IMR-90 (cell line): ENCODE measurements around the gene EMILIN2. TPM values are rescaled to one million over a fixed set of nuclear protein-coding genes. Genes with fewer than 3 reads are reported as not detected.

Experiments
- ATAC-seq: fragments of 200-7000 bp; cut with Tn5 transposase; 2 replicates; pipeline ENCODE4 v1.9.1; 2020; ENCODE audit warnings: low read depth, mild to moderate bottlenecking, moderate library complexity
- BruUV-seq: library from RNA; stranded (reverse); fragments of 400-500 nt; replicated peaks from 2 replicates; lab custom pipeline; 2021; lab: Mats Ljungman, UMichigan
- CTCF ChIA-PET: fragments of 300-600 bp; formaldehyde crosslinking; extraction: SDS; loops from one replicate; lab custom pipeline; 2021; ENCODE audit warnings: antibody characterized with exemption; lab: Yijun Ruan, JAX
- POLR2A ChIA-PET: fragments of 300-600 bp; sonication (Branson Sonifier 250); formaldehyde crosslinking; loops from one replicate; lab custom pipeline; 2022; ENCODE audit warnings: antibody characterized with exemption; ENCODE audit not compliant: unreplicated experiment; lab: Charles Lee
- DNase-seq: peaks from one replicate; pipeline ENCODE4 v3.0.0; 2013
- H2AFZ ChIP-seq: replicated peaks from 2 replicates; pipeline ENCODE3; 2013; ENCODE audit warnings: low read length, mild to moderate bottlenecking; ENCODE audit not compliant: poor library complexity
- H2AK5ac ChIP-seq: 2 replicates; pipeline ENCODE4 v1.6.1; 2013; ENCODE audit warnings: low read depth, low read length, inconsistent platforms
- H2AK9ac ChIP-seq: replicated peaks from 2 replicates; pipeline ENCODE3; 2013; ENCODE audit warnings: mild to moderate bottlenecking, low read depth, low read length, moderate library complexity; ENCODE audit not compliant: poor library complexity
- H2BK120ac ChIP-seq: 2 replicates; pipeline ENCODE4 v1.6.1; 2013; ENCODE audit warnings: low read depth, low read length, inconsistent platforms
- H2BK15ac ChIP-seq: 3 replicates; pipeline ENCODE4 v1.6.1; 2013; ENCODE audit warnings: low read depth, low read length, inconsistent platforms
- H2BK20ac ChIP-seq: 2 replicates; pipeline ENCODE4 v1.6.1; 2013; ENCODE audit warnings: low read depth, mild to moderate bottlenecking, inconsistent platforms, low read length, moderate library complexity
- H2BK5ac ChIP-seq: 2 replicates; pipeline ENCODE4 v1.6.1; 2013; ENCODE audit warnings: mild to moderate bottlenecking, low read depth, low read length, inconsistent platforms; ENCODE audit not compliant: poor library complexity, severe bottlenecking
- H3K14ac ChIP-seq: replicated peaks from 2 replicates; pipeline ENCODE4 v1.6.1; 2013; ENCODE audit warnings: low read depth, low read length, inconsistent platforms
- H3K18ac ChIP-seq: 2 replicates; pipeline ENCODE4 v1.6.1; 2013; ENCODE audit warnings: low read depth, low read length, control low read depth
- H3K23ac ChIP-seq: 2 replicates; pipeline ENCODE4 v1.6.1; 2013; ENCODE audit warnings: low read depth, low read length, inconsistent platforms
- H3K27ac ChIP-seq: 2 replicates; pipeline ENCODE4 v1.5.1; 2013; ENCODE audit warnings: mild to moderate bottlenecking, control low read depth, low read length; ENCODE audit not compliant: insufficient read depth
- H3K27me3 ChIP-seq: 2 replicates; pipeline ENCODE4 v1.6.1; 2013; ENCODE audit warnings: low read length; ENCODE audit not compliant: control insufficient read depth, insufficient read depth
- H3K36me3 ChIP-seq: 2 replicates; pipeline ENCODE4 v1.6.1; 2013; ENCODE audit warnings: low read length, mixed read lengths; ENCODE audit not compliant: control insufficient read depth, insufficient read depth
- H3K4ac ChIP-seq: 2 replicates; pipeline ENCODE4 v1.6.1; 2013; ENCODE audit warnings: low read depth, low read length, inconsistent platforms
- H3K4me1 ChIP-seq: 2 replicates; pipeline ENCODE4 v1.6.1; 2013; ENCODE audit warnings: low read length, mixed read lengths; ENCODE audit not compliant: control insufficient read depth, insufficient read depth
- H3K4me2 ChIP-seq: 2 replicates; pipeline ENCODE4 v1.6.1; 2013; ENCODE audit warnings: low read depth, mild to moderate bottlenecking, control low read depth, low read length, moderate library complexity
- H3K4me3 ChIP-seq: 2 replicates; pipeline ENCODE4 v1.5.1; 2013; ENCODE audit warnings: low read depth, mild to moderate bottlenecking, control low read depth, low read length, moderate library complexity; ENCODE audit not compliant: insufficient read depth
- H3K56ac ChIP-seq: 2 replicates; pipeline ENCODE4 v1.6.1; 2013; ENCODE audit warnings: low read length, inconsistent platforms; ENCODE audit not compliant: insufficient read depth; ENCODE audit errors: extremely low read depth
- H3K79me1 ChIP-seq, 2 experiments: 2 replicates each; pipeline ENCODE4 v1.6.1; 2013; ENCODE audit warnings: low read length in 2 of 2, inconsistent platforms in 1 of 2, low read depth in 1 of 2
- H3K9ac ChIP-seq: 2 replicates; pipeline ENCODE4 v1.6.1; 2013; ENCODE audit warnings: low read depth, low read length, control low read depth
- H3K9me1 ChIP-seq: 2 replicates; pipeline ENCODE4 v1.6.1; 2013; ENCODE audit warnings: low read length, inconsistent platforms; ENCODE audit not compliant: insufficient read depth
- H3K9me3 ChIP-seq: 2 replicates; pipeline ENCODE4 v1.6.1; 2013; ENCODE audit warnings: low read length; ENCODE audit not compliant: control insufficient read depth, insufficient read depth
- H4K20me1 ChIP-seq: 2 replicates; pipeline ENCODE4 v1.6.1; 2013; ENCODE audit warnings: low read length, inconsistent platforms; ENCODE audit not compliant: insufficient read depth
- H4K5ac ChIP-seq: 2 replicates; pipeline ENCODE4 v1.6.1; 2013; ENCODE audit warnings: mild to moderate bottlenecking, low read depth, low read length, control low read depth
- H4K8ac ChIP-seq, 2 experiments: 2 replicates each; pipeline ENCODE4 v1.6.1; 2013; ENCODE audit warnings: low read depth in 2 of 2, low read length in 2 of 2, control low read depth in 1 of 2, inconsistent platforms in 1 of 2
- H4K91ac ChIP-seq: 2 replicates; pipeline ENCODE4 v1.6.1; 2013; ENCODE audit warnings: low read depth, low read length, inconsistent platforms; ENCODE audit not compliant: insufficient read depth
- SMC3 ChIP-seq: fragments of 150-350 bp; IDR thresholded peaks from 2 replicates; pipeline ENCODE4 v1.6.1; 2016; ENCODE audit warnings: low read depth, mild to moderate bottlenecking, antibody characterized with exemption, low read length, moderate library complexity
- WGBS, 2 experiments: methylation state at CpG; one replicate each; pipeline versions ENCODE4 v1.1.5 to v1.1.7; 2013; ENCODE audit warnings: missing lambda C conversion rate in 2 of 2; ENCODE audit not compliant: insufficient read length in 1 of 2; ENCODE audit errors: extremely low coverage in 2 of 2; 5-methylcytosine and 5-hydroxymethylcytosine counted together
- dilution Hi-C: fragments of 300-500 bp; cut with HindIII; formaldehyde crosslinking; loops from one replicate; pipeline ENCODE4 v1.14.3; 2018; ENCODE audit warnings: low sequenced_read_pairs; ENCODE audit not compliant: unreplicated experiment
- in situ Hi-C: fragments of 300-500 bp; cut with MboI; formaldehyde crosslinking; loops from 3 replicates; pipeline ENCODE4 v1.14.3; 2019; ENCODE audit warnings: low sequenced_read_pairs, inconsistent platforms, mixed read lengths
- intact Hi-C: fragments of 100-400 bp; cut with micrococcal nuclease; formaldehyde crosslinking; loops from 2 replicates; pipeline ENCODE4 v1.10.0; 2022
- polyA plus RNA-seq, 3 experiments: library from polyadenylated mRNA; depleted of rRNA; stranded (reverse); fragments of >200 nt; gene quantifications; 2 replicates each; pipeline ENCODE4 v1.2.3, GENCODE V29; 2012; ENCODE audit warnings: low replicate concordance in 1 of 3
- total RNA-seq: library from RNA; depleted of rRNA; stranded (reverse); fragments of >200 nt; gene quantifications from 2 replicates; pipeline ENCODE4 v1.2.3, GENCODE V29; 2012

The EMILIN2 gene
- total and polyA plus RNA-seq, 2 of the 4 experiments (the other 2 are of a cell fraction): under 0.01 to 0.14 TPM

DNA sequence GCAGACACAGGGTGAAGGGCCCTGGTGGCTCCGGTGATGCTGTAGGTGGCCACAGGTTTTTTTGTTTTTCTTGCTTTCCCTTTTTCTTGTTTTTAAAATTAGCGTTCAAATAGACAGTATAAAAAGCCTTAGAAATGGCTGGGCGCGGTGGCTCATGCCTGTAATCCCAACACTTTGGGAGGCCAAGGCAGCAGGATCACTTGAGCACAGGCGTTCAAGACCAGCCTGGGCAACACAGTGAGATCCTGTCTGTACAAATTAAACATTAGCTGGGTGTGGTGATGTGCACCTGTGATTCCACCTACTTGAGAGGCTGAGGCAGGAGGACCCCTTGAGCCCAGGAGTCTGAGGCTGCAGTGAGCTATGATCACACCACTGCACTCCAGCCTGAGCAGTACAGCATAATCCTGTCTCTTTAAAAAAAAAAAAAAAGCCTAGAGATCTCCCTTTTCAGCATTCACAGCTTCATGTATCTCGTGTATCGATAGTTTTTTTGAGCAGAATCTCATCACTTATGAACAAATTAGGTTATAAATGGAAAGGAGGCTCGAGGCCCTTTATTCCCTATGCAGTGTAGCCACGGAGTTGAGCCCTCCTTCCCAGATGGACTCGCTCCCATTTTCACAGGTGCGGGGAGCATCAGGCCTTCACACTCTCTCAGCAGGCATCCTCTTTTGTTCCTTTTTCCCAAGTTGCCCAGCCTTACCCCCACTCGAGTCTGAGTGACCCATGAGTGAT is 50.8 kb downstream of the EMILIN2 start:
- Histone ChIP-seq H4K91ac (no peak overlapping the region), H3K9me1 (no peaks in the 10 kb centered on the region; the same call in 1 of the 2 replicates), H4K20me1 (no peaks in the 10 kb centered on the region), H3K9ac (no peak overlapping the region), H3K23ac (no peak overlapping the region), H2BK15ac (no peak overlapping the region), H3K27me3 (peaks cover 8% of the 10 kb centered on the region), H3K4me3 (no peak overlapping the region), H2BK20ac (no peak overlapping the region), H3K4ac (no peak overlapping the region), H2AFZ (peak overlapping the region; percentile 65), H3K79me1 (no peaks in the 10 kb centered on the region), H3K9me3 (peaks cover 6% of the 10 kb centered on the region; the same call in 1 of the 2 replicates), H4K8ac (no peak overlapping the region), H2BK5ac (no peak overlapping the region), H3K56ac (no peak overlapping the region), H3K14ac (no peak overlapping the region), H3K4me2 (no peak overlapping the region), H2BK120ac (no peak overlapping the region), H2AK5ac (no peak overlapping the region), H3K36me3 (no peaks in the 10 kb centered on the region), H2AK9ac (no peak overlapping the region), H3K4me1 (peaks cover 3% of the 10 kb centered on the region; the same call in 1 of the 2 replicates), H4K5ac (no peak overlapping the region), H3K18ac (no peak overlapping the region), H3K27ac (no peak overlapping the region)
- TF ChIP-seq SMC3: no peak
- ChIA-PET POLR2A (no interaction called here), CTCF (no interaction called here)
- in situ Hi-C loops: no loop called here
- no TSS peak for BruUV-seq
- no peak for ATAC-seq
- no CpG with 5 or more reads among the region's 12 CpGs for WGBS, 2 experiments
- no peak for DNase-seq
- intact Hi-C loops: no loop called here
- dilution Hi-C loops: no loop called here
